WI38 (cell line): ENCODE results near the gene GAB1.
A peak's percentile ranks its signal among the peaks of the same experiment; 100 is the strongest.

Experiments used
- H3K4me3 ChIP-seq: 2 replicates; pipeline ENCODE4 v1.5.1; 2011; ENCODE audit warnings: low read depth, mild to moderate bottlenecking, control low read depth, low read length
- TF ChIP-seq, protein P1 (sequence below): IDR thresholded peaks from 2 replicates; pipeline ENCODE4 v1.5.1; 2012; ENCODE audit warnings: low read depth, mild to moderate bottlenecking, control low read depth, low read length

Gene GAB1

DNA sequence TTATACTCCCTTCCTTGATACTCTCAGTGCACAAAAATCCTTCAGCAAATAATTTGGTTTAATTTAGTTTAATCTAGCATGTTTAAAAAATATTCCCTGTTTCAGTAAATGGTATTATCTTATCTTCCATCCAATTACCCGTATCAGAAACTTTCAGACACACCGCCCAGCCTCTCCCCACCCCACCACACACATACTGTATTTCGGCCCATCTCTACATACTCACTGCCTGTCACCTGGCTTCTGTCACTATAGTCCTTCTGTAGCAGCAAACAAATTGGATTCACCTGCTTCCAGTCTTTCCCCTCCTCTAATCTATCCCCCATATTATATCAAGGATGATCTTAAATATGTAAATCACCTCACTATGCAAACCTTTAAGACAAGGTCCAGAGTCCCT is 24.8 kb upstream of the GAB1 start:
- no peak overlapping the region for H3K4me3 ChIP-seq
- TF ChIP-seq, protein P1, sequence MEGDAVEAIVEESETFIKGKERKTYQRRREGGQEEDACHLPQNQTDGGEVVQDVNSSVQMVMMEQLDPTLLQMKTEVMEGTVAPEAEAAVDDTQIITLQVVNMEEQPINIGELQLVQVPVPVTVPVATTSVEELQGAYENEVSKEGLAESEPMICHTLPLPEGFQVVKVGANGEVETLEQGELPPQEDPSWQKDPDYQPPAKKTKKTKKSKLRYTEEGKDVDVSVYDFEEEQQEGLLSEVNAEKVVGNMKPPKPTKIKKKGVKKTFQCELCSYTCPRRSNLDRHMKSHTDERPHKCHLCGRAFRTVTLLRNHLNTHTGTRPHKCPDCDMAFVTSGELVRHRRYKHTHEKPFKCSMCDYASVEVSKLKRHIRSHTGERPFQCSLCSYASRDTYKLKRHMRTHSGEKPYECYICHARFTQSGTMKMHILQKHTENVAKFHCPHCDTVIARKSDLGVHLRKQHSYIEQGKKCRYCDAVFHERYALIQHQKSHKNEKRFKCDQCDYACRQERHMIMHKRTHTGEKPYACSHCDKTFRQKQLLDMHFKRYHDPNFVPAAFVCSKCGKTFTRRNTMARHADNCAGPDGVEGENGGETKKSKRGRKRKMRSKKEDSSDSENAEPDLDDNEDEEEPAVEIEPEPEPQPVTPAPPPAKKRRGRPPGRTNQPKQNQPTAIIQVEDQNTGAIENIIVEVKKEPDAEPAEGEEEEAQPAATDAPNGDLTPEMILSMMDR, result no peak

DNA sequence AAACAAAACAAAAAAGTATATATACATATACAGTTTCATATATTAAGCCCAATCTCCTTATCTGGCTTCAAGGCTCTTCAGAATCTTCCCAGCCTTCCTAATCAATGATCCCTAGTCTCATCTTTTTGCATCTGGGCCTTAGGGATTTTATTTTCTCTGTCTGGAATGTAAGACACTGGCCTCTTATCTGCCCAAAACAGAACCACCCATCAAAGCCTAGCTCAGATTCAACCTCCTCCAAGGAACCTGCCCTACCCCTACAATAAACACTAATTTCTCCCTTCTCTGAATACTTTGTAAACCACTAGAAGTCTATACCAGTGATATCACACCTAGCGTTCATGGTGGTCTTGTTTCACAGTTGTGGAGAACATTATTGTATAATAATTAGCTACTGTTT is 23.2 kb upstream of the GAB1 start:
- no peak overlapping the region for H3K4me3 ChIP-seq
- TF ChIP-seq, protein P1, result no peak

DNA sequence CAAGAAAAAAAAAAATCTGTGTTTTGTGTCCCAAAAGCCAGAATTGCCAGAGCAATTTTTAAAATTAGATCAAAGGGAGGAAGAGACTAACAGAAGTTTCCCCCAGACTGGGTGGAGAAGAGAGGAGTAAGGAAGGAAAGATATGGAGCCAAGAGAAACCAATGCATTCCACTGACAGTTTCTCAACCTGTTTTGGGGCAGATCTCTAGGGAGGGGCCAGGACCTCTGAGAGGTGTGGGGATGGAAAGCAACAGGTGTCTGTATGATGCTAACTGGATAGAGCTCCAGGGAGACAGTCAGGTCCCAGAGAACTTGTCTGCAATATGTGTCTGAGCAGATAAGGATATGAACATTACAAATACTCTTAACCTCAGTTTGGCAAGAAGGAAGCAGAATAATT is 22.7 kb upstream of the GAB1 start:
- TF ChIP-seq, protein P1, result no peak
- H3K4me3 ChIP-seq, result no peak overlapping the region

DNA sequence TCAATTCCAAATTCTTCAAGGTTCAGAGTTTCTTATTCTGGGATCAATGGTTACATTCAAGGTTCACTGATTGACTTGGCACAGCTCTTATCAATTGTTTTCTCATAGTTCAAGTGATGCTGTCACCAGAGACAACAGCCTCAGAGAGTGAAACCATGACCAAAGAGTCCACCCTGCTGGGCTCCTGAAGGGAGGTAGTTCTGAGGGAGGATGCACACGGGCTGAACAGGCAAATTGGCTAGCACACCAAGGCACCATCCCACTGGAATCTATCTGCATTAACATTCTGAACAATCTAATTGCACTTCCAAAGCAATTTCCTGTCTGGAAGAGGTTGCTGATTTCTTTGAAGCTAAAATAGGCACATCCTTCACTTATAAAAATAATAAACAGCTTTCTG is 16.6 kb upstream of the GAB1 start:
- no peak overlapping the region for H3K4me3 ChIP-seq
- TF ChIP-seq, protein P1, result no peak

DNA sequence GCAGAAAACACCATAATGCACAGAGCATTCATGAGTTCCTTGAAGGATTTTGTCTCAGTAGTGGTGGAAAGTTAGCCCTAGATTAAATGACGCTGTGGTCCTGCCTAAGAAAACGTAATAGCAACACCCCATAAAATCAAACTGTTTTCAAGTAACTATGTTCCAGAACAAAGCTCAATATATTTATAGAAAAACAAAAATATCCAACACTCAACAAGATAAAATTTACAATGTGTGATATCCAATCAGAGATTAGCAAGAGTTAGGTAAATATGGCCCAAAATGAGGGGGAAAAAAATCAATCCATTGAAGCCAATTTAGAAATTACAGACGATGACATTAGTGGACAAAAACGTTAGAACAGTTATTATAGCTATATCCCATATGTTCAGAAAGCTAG is 9.9 kb upstream of the GAB1 start:
- TF ChIP-seq, protein P1, result no peak
- H3K4me3 ChIP-seq, result no peak overlapping the region

DNA sequence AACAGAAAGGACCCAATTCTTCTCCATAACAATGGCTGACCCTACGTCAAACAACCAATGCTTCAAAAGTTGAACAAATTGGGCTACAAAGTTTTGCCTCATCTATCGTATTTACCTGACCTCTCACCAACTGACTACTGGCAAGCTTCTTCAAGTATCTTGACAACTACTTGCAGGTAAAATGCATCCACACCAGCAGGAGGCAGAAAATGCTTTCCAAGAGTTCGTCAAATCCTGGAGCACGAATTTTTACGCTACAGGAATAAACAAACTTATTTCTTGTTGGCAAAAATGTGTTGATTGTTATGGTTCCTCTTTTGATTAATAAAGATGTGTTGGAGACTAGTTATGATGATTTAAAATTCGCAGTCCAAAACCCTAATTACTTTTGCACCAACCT is 6.7 kb upstream of the GAB1 start:
- no peak overlapping the region for H3K4me3 ChIP-seq
- TF ChIP-seq, protein P1, result no peak

DNA sequence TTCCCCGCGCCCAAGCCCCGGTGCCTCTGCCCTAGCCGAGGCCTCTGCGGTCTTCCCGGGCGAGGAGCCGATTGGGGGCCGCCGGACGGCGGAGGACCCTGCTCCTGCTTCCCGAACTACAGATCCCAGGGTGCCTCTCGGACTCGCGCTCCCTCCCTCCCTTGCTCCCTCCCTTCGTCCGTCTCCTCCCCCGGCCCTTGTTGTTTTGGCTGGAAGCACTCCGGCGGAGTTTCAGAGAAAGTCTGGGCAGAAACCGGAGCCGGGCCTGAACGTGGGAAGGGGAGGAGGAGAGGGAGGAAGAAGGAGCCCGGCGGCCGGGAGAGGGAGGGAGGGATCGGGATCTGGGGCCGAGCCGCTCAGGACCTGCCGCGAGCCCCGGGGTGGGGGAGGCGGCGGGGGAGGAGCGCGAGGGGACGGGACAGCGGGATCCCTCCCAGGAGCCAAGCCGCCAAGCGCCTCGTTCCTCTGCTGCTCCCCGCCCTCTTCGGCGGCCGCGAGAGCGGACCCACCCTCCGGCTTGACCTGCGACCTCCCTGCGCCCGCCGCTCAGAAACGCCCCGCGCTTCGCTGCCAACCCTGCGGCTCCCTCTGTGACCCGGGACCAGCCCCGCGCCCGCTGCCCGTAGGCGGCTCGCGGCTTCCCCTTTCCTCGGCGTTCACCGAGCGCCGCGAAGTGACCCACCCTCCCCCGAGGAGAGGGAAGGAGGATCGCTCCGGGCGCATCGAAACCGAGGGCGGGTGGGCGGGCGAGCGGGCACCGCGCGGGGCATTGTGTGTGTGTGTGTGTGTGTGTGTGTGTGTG is 496 bp upstream of the GAB1 start:
- H3K4me3 ChIP-seq, result peak overlapping the region; percentile 91
- TF ChIP-seq, protein P1, result no peak
